Renal cortex interstitium (tissue), 15 donors: ENCODE data around the gene STX8. TPM values are rescaled to one million over a fixed set of nuclear protein-coding genes. Genes with fewer than 3 reads are reported as not detected.
A peak's percentile ranks its signal among the peaks of the same experiment; 100 is the strongest.
"Not testable (repeated sequence)": the region's sequence is repeated elsewhere in the genome, so short reads cannot be mapped to it uniquely, and the experiment has no call there.

Experiments used
- DNase-seq, 11 donors: peaks; one replicate each; pipeline ENCODE4 v3.0.0-alpha.2; 2013; ENCODE audit warnings: low read depth in 9 of 11, low spot score in 4 of 11; ENCODE audit errors: extremely low read depth in 1 of 11
- long read RNA-seq, 16 experiments: transcript quantifications; one replicate each; lab custom pipeline, GENCODE V29; 2026
- polyA plus RNA-seq, 3 donors: library from polyadenylated mRNA; unstranded; fragments of 120-200 nt; gene quantifications; one replicate each; pipeline ENCODE4 v1.2.1, GENCODE V29; 2013; ENCODE audit not compliant: insufficient read length in 3 of 3

The STX8 gene
- polyA plus RNA-seq, result 10 to 100 TPM; 60.0 to 68.1 (median 65.0) TPM
- long read RNA-seq, donor 1, transcript STX8-201 (8 exons, 1,246 nt), result major isoform, 17 of 24 reads
- long read RNA-seq, donor 1, partial matches to known transcripts, result 5 of 24 reads
- long read RNA-seq, donor 1, other reads (novel, unspliced or antisense), result 0 of 24 reads
- long read RNA-seq, donor 2, transcript STX8-201 (8 exons, 1,246 nt), result major isoform, 13 of 20 reads
- long read RNA-seq, donor 2, partial matches to known transcripts, result 6 of 20 reads
- long read RNA-seq, donor 2, other reads (novel, unspliced or antisense), result 0 of 20 reads
- long read RNA-seq, donor 3, transcript STX8-201 (8 exons, 1,246 nt), result major isoform, 32 of 44 reads
- long read RNA-seq, donor 3, partial matches to known transcripts, result 10 of 44 reads
- long read RNA-seq, donor 3, other reads (novel, unspliced or antisense), result 0 of 44 reads
- long read RNA-seq, donor 4, transcript STX8-201 (8 exons, 1,246 nt), result major isoform, 16 of 25 reads
- long read RNA-seq, donor 4, partial matches to known transcripts, result 7 of 25 reads
- long read RNA-seq, donor 4, other reads (novel, unspliced or antisense), result 0 of 25 reads
- long read RNA-seq, donor 5, result 0 reads
- long read RNA-seq, donor 6, transcript STX8-201 (8 exons, 1,246 nt), result major isoform, 15 of 23 reads
- long read RNA-seq, donor 6, partial matches to known transcripts, result 6 of 23 reads
- long read RNA-seq, donor 6, other reads (novel, unspliced or antisense), result 0 of 23 reads
- long read RNA-seq, donor 7, transcript STX8-201 (8 exons, 1,246 nt), result major isoform, 26 of 34 reads
- long read RNA-seq, donor 7, partial matches to known transcripts, result 8 of 34 reads
- long read RNA-seq, donor 7, other reads (novel, unspliced or antisense), result 0 of 34 reads
- long read RNA-seq, donor 8, result 0 reads
- long read RNA-seq, donor 9, transcript STX8-201 (8 exons, 1,246 nt), result major isoform, 22 of 29 reads
- long read RNA-seq, donor 9, partial matches to known transcripts, result 5 of 29 reads
- long read RNA-seq, donor 9, other reads (novel, unspliced or antisense), result 0 of 29 reads
- long read RNA-seq, donor 10, transcript STX8-201 (8 exons, 1,246 nt), result major isoform, 29 of 42 reads
- long read RNA-seq, donor 10, partial matches to known transcripts, result 13 of 42 reads
- long read RNA-seq, donor 10, other reads (novel, unspliced or antisense), result 0 of 42 reads
- long read RNA-seq, donor 11, transcript STX8-201 (8 exons, 1,246 nt), result major isoform, 17 of 17 reads
- long read RNA-seq, donor 11, partial matches to known transcripts, result 0 of 17 reads
- long read RNA-seq, donor 11, other reads (novel, unspliced or antisense), result 0 of 17 reads
- long read RNA-seq, donor 12, partial matches to known transcripts, result 0 of 4 reads
- long read RNA-seq, donor 12, other reads (novel, unspliced or antisense), result 0 of 4 reads
- long read RNA-seq, donor 13, result 0 reads
- long read RNA-seq, donor 14, transcript STX8-201 (8 exons, 1,246 nt), result major isoform, 18 of 25 reads
- long read RNA-seq, donor 14, partial matches to known transcripts, result 6 of 25 reads
- long read RNA-seq, donor 14, other reads (novel, unspliced or antisense), result 0 of 25 reads
- long read RNA-seq, donor 15, transcript STX8-201 (8 exons, 1,246 nt), result major isoform, 7 of 7 reads
- long read RNA-seq, donor 15, partial matches to known transcripts, result 0 of 7 reads
- long read RNA-seq, donor 15, other reads (novel, unspliced or antisense), result 0 of 7 reads
- long read RNA-seq, donor 16, transcript STX8-201 (8 exons, 1,246 nt), result major isoform, 53 of 73 reads
- long read RNA-seq, donor 16, partial matches to known transcripts, result 14 of 73 reads
- long read RNA-seq, donor 16, other reads (novel, unspliced or antisense), result 0 of 73 reads

GRCh38 chr17:9575381-9576101 is at the start of gene STX8:
STX8 (minus strand) TSS chr17:9575820; CDS start chr17:9575808, 12 bp downstream.
- DNase-seq, result peak in 10 of 11 donors; percentile 60 to 85 (median 76)

GRCh38 chr17:9622961-9623360 is 47.3 kb upstream of the STX8 start:
- no peak for DNase-seq

- no peak for DNase-seq
Observed at GRCh38 chr17:9615486-9615885, 39.9 kb upstream of the STX8 start.

- peak in 10 of 11 donors; percentile 15 to 68 (median 42) for DNase-seq
Observed at GRCh38 chr17:9612006-9612405, 36.4 kb upstream of the STX8 start.

- DNase-seq, result no peak
Observed at GRCh38 chr17:9611557-9611956, 35.9 kb upstream of the STX8 start.

- not testable (repeated sequence) for DNase-seq
Observed at GRCh38 chr17:9607058-9607457, 31.4 kb upstream of the STX8 start.

GRCh38 chr17:9606453-9606852 is 30.8 kb upstream of the STX8 start:
- no peak for DNase-seq

GRCh38 chr17:9604583-9604982 is 29.0 kb upstream of the STX8 start:
- not testable (repeated sequence) for DNase-seq

- DNase-seq, result no peak
Observed at GRCh38 chr17:9598661-9599060, 23.0 kb upstream of the STX8 start.

GRCh38 chr17:9597638-9598037 is 22.0 kb upstream of the STX8 start:
- DNase-seq, result not testable (repeated sequence)

- no peak for DNase-seq
Observed at GRCh38 chr17:9594065-9594464, 18.4 kb upstream of the STX8 start.

- DNase-seq, result no peak
Observed at GRCh38 chr17:9587969-9588656, 12.5 kb upstream of the STX8 start.

GRCh38 chr17:9577373-9577709 is 1.7 kb upstream of the STX8 start:
- DNase-seq, result no peak

- peak in 8 of 11 donors; percentile 62 to 81 (median 74) for DNase-seq
Observed at GRCh38 chr17:9576521-9577372, 1.1 kb upstream of the STX8 start, which contains the start of gene CFAP52. CFAP52 (plus strand) TSS chr17:9576642; CDS start chr17:9576696, 54 bp downstream.

- DNase-seq, result no peak
Observed at GRCh38 chr17:9571201-9571600, 4.4 kb downstream of the STX8 start.
